Measurements from ENCODE around the gene LRRC1.

The LRRC1 gene

DNA sequence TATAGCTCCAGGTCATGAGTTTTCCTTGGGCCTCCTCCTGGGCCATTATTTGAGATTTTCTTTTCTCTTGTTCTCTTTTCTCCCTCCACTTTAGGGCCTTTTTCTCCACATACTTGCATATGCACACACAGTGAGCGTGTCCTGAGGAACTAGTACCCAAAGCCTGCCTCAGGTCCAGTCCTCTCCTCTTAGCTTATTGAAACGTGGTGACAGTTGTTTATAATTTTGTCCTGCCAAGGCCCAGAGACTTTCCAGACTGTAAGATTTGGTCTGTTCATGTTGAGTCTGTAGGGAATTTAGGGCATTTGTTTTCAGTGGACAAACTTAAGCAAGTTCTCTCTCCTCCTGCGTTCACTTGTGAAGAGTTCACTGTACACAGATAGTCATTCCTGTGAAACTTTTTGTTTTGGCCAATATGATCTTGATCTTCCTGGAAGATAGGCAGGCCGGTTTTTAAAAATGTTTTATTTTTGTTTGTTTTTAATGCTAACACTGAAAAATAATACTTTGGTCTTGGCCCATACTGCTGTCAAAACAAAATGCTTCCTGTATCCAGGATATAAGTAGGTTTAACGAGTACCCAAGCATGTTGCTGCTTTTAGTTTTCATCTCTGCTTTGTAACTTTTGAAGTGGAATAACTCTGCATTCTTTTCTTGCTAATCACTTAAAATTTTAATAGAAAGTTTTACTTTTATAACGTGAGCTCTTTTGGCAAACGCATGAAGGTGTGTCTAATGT is 20.7 kb downstream of the LRRC1 start:
- no peaks in the 10 kb centered on the region for H3K27me3 ChIP-seq (ENCODE audit: control insufficient read depth, insufficient read depth, low read length)
- peaks cover 36% of the 10 kb centered on the region for H3K4me1 ChIP-seq (ENCODE audit: control insufficient read depth, insufficient read depth, low read length)
- H3K36me3 ChIP-seq (ENCODE audit: control insufficient read depth, insufficient read depth, low read length), result no peaks in the 10 kb centered on the region
- H3K27ac ChIP-seq (ENCODE audit: low read depth, low read length), result no peak overlapping the region
- H3K9me3 ChIP-seq (ENCODE audit: control insufficient read depth, insufficient read depth, low read length), result no peaks in the 10 kb centered on the region
- H3K9ac ChIP-seq (ENCODE audit: low read depth, low read length), result no peak overlapping the region
- H3K4me3 ChIP-seq (ENCODE audit: low read depth, low read length), result no peak overlapping the region

DNA sequence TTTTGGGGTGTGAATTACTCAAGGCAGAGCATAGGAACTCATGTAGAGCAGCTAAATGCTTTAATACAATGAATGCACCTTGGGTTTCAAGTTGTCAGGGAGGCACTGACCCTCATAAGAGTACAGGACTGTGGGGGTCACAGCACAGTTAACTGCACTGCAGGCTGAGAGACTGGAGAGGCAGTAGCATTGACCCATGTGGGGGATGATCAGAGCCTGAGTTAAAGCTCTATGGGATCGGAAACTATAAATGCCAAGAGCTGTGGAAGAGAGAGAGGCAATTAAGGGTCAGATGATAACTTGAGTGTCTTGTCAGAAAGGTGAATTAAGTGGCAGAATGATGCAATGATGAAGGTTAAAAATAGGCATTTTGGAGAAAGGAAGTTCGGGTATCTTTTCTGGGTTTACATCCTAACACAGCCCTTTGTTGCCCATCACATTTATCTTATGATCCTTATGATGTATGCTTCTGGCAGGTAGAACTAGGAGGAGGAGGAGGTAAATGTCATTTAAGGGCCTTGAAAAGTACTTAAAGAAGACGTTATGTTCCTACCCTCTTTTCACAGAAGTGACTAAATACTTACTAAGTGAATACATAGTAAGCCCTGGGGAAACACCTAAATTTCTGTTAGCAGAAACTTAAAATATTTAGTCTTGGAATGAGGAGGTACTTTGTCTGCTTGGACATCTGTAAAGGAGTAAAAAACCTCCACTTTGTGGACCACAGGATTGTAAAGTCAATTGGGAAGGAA is 24.2 kb downstream of the LRRC1 start:
- Histone ChIP-seq H3K9ac (ENCODE audit: low read depth, low read length) (no peak overlapping the region), H3K4me3 (ENCODE audit: low read depth, low read length) (no peak overlapping the region), H3K9me3 (ENCODE audit: control insufficient read depth, insufficient read depth, low read length) (no peaks in the 10 kb centered on the region), H3K27ac (ENCODE audit: low read depth, low read length) (no peak overlapping the region), H3K4me1 (ENCODE audit: control insufficient read depth, insufficient read depth, low read length) (peaks cover 17% of the 10 kb centered on the region), H3K27me3 (ENCODE audit: control insufficient read depth, insufficient read depth, low read length) (no peaks in the 10 kb centered on the region), H3K36me3 (ENCODE audit: control insufficient read depth, insufficient read depth, low read length) (no peaks in the 10 kb centered on the region)

- no peaks in the 10 kb centered on the region for H3K36me3 ChIP-seq (ENCODE audit: control insufficient read depth, insufficient read depth, low read length)
- no peaks in the 10 kb centered on the region for H3K9me3 ChIP-seq (ENCODE audit: control insufficient read depth, insufficient read depth, low read length)
- no peak overlapping the region for H3K27ac ChIP-seq (ENCODE audit: low read depth, low read length)
- H3K27me3 ChIP-seq (ENCODE audit: control insufficient read depth, insufficient read depth, low read length), result no peaks in the 10 kb centered on the region
- no peak overlapping the region for H3K9ac ChIP-seq (ENCODE audit: low read depth, low read length)
- H3K4me3 ChIP-seq (ENCODE audit: low read depth, low read length), result no peak overlapping the region
- no peaks in the 10 kb centered on the region; the same call in 1 of the 2 replicates for H3K4me1 ChIP-seq (ENCODE audit: control insufficient read depth, insufficient read depth, low read length)
These were observed 27.8 kb downstream of the LRRC1 start for GRCh38 chr6:53822401-53823125.

DNA sequence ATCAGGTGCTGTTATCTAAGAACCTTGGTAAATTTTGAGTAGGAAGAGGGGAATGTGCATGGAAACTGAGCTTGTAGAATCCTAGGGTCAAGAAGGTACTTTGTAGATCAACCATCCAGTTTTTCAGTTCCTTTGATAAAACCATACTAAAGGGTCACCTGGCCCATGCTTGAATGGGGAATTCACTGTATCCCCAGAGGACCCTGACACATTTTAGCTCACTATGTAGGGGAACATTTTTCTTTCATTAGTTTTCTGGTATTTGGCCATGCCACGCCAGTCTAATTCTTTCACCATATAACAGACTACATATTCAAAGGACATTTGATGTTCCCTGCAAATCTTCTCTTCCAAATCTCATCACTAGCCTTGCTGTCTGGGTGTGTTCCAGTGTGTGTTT is 29.9 kb downstream of the LRRC1 start:
- Histone ChIP-seq H3K36me3 (ENCODE audit: control insufficient read depth, insufficient read depth, low read length) (no peaks in the 10 kb centered on the region), H3K4me3 (ENCODE audit: low read depth, low read length) (no peak overlapping the region), H3K27me3 (ENCODE audit: control insufficient read depth, insufficient read depth, low read length) (no peaks in the 10 kb centered on the region), H3K27ac (ENCODE audit: low read depth, low read length) (no peak overlapping the region), H3K9me3 (ENCODE audit: control insufficient read depth, insufficient read depth, low read length) (no peaks in the 10 kb centered on the region), H3K4me1 (ENCODE audit: control insufficient read depth, insufficient read depth, low read length) (peaks cover 5% of the 10 kb centered on the region), H3K9ac (ENCODE audit: low read depth, low read length) (no peak overlapping the region)

- peaks cover 15% of the 10 kb centered on the region for H3K4me1 ChIP-seq (ENCODE audit: control insufficient read depth, insufficient read depth, low read length)
- no peak overlapping the region for H3K27ac ChIP-seq (ENCODE audit: low read depth, low read length)
- H3K36me3 ChIP-seq (ENCODE audit: control insufficient read depth, insufficient read depth, low read length), result no peaks in the 10 kb centered on the region
- H3K4me3 ChIP-seq (ENCODE audit: low read depth, low read length), result no peak overlapping the region
- no peaks in the 10 kb centered on the region for H3K27me3 ChIP-seq (ENCODE audit: control insufficient read depth, insufficient read depth, low read length)
- no peak overlapping the region for H3K9ac ChIP-seq (ENCODE audit: low read depth, low read length)
- H3K9me3 ChIP-seq (ENCODE audit: control insufficient read depth, insufficient read depth, low read length), result no peaks in the 10 kb centered on the region
These were observed 30.9 kb downstream of the LRRC1 start for GRCh38 chr6:53825532-53826321.

GRCh38 chr6:53827531-53827930 is 32.7 kb downstream of the LRRC1 start:
- H3K9ac ChIP-seq (ENCODE audit: low read depth, low read length), result no peak overlapping the region
- no peak overlapping the region for H3K4me3 ChIP-seq (ENCODE audit: low read depth, low read length)
- H3K9me3 ChIP-seq (ENCODE audit: control insufficient read depth, insufficient read depth, low read length), result no peaks in the 10 kb centered on the region
- no peaks in the 10 kb centered on the region for H3K27me3 ChIP-seq (ENCODE audit: control insufficient read depth, insufficient read depth, low read length)
- no peaks in the 10 kb centered on the region for H3K36me3 ChIP-seq (ENCODE audit: control insufficient read depth, insufficient read depth, low read length)
- H3K4me1 ChIP-seq (ENCODE audit: control insufficient read depth, insufficient read depth, low read length), result peaks cover 24% of the 10 kb centered on the region
- H3K27ac ChIP-seq (ENCODE audit: low read depth, low read length), result no peak overlapping the region

GRCh38 chr6:53828215-53828614 is 33.4 kb downstream of the LRRC1 start:
- H3K27ac ChIP-seq (ENCODE audit: low read depth, low read length), result no peak overlapping the region
- H3K9ac ChIP-seq (ENCODE audit: low read depth, low read length), result no peak overlapping the region
- no peaks in the 10 kb centered on the region for H3K27me3 ChIP-seq (ENCODE audit: control insufficient read depth, insufficient read depth, low read length)
- no peaks in the 10 kb centered on the region for H3K36me3 ChIP-seq (ENCODE audit: control insufficient read depth, insufficient read depth, low read length)
- H3K4me3 ChIP-seq (ENCODE audit: low read depth, low read length), result no peak overlapping the region
- H3K4me1 ChIP-seq (ENCODE audit: control insufficient read depth, insufficient read depth, low read length), result peaks cover 24% of the 10 kb centered on the region
- no peaks in the 10 kb centered on the region for H3K9me3 ChIP-seq (ENCODE audit: control insufficient read depth, insufficient read depth, low read length)

DNA sequence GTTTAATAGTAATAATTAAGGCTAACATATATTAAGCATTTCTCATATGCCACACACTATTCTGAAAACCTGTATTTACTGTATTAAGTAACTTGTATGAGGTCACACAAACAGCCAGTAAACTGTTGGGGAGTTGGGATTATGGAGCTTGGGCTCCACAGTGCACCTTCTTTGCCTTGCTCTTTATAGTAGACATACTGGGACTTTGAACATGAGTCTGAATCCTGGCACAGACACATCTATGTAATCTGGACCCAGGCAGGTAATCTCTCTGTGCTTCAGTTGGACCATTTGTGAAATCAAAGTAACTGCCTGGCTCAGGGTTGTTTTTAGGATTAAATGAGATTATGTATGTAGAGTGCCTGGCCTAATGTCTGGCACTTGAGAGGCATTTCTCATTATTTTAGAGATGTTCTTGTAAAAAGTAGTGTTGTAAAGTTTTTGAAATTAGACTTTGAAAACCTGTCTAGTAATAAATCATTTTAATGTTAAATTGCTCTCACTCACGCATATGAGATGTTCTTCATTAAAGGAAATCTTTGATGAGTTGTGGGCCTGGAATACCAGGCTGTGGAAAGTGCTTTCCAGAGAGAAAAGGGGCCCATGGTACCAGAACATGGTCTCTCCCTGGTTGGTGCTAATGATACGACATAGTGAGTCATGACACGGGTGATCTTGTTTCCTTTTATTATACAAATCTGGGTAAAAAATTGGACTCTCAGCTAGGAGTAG is 34.3 kb downstream of the LRRC1 start:
- H3K27me3 ChIP-seq (ENCODE audit: control insufficient read depth, insufficient read depth, low read length), result no peaks in the 10 kb centered on the region
- no peak overlapping the region for H3K4me3 ChIP-seq (ENCODE audit: low read depth, low read length)
- H3K4me1 ChIP-seq (ENCODE audit: control insufficient read depth, insufficient read depth, low read length), result peaks cover 24% of the 10 kb centered on the region
- H3K9me3 ChIP-seq (ENCODE audit: control insufficient read depth, insufficient read depth, low read length), result no peaks in the 10 kb centered on the region
- no peaks in the 10 kb centered on the region for H3K36me3 ChIP-seq (ENCODE audit: control insufficient read depth, insufficient read depth, low read length)
- H3K27ac ChIP-seq (ENCODE audit: low read depth, low read length), result peak overlapping the region; percentile 75
- H3K9ac ChIP-seq (ENCODE audit: low read depth, low read length), result no peak overlapping the region

GRCh38 chr6:53829698-53830221 is 35.0 kb downstream of the LRRC1 start:
- Histone ChIP-seq H3K4me3 (ENCODE audit: low read depth, low read length) (no peak overlapping the region), H3K36me3 (ENCODE audit: control insufficient read depth, insufficient read depth, low read length) (no peaks in the 10 kb centered on the region), H3K4me1 (ENCODE audit: control insufficient read depth, insufficient read depth, low read length) (peaks cover 24% of the 10 kb centered on the region), H3K9ac (ENCODE audit: low read depth, low read length) (no peak overlapping the region), H3K27me3 (ENCODE audit: control insufficient read depth, insufficient read depth, low read length) (no peaks in the 10 kb centered on the region), H3K27ac (ENCODE audit: low read depth, low read length) (peak overlapping the region; percentile 75), H3K9me3 (ENCODE audit: control insufficient read depth, insufficient read depth, low read length) (no peaks in the 10 kb centered on the region)

DNA sequence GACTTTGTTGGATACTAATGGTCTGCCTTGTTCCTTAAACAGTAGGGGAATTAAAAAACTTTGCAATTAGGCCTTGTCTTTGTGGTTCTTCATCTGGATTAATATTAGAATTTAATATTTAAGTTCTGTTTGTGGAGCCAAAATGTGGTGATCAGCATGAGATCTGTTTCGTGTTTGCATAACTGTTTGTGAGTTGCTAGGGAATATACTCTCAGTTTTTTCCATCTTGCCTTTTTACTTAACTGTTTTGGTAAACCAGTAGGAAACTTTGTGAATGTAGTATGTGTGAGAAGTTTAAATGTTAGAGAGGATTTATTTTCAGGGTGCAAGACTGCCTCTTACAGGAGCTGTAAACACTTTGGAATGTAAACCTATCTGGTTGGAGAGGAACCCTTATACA is 35.6 kb downstream of the LRRC1 start:
- no peaks in the 10 kb centered on the region for H3K27me3 ChIP-seq (ENCODE audit: control insufficient read depth, insufficient read depth, low read length)
- no peak overlapping the region for H3K4me3 ChIP-seq (ENCODE audit: low read depth, low read length)
- H3K9me3 ChIP-seq (ENCODE audit: control insufficient read depth, insufficient read depth, low read length), result no peaks in the 10 kb centered on the region
- no peaks in the 10 kb centered on the region for H3K36me3 ChIP-seq (ENCODE audit: control insufficient read depth, insufficient read depth, low read length)
- H3K4me1 ChIP-seq (ENCODE audit: control insufficient read depth, insufficient read depth, low read length), result peaks cover 24% of the 10 kb centered on the region
- H3K9ac ChIP-seq (ENCODE audit: low read depth, low read length), result no peak overlapping the region
- peak overlapping the region; percentile 75 for H3K27ac ChIP-seq (ENCODE audit: low read depth, low read length)

Measured in HUES48 (cell line).